Measurements from ENCODE around the gene LBH.

DNA sequence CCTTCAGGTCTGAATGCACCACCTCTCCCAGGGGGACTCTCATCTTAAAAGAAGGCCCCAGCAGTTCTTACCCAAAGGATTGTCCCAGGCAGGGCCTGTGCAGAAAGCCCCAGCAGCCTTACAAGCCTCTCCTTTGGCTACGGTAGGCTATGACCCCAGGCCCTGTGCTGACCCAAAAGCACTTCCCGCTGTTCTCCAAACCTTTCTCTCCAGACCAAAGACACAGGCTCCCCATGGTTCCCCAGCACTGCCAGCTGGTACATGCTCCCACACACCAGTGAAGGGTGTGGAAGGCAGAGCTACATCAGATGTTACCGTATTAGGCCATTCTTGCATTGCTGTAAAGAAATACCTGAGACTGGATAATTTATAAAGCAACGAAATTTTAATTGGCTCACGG lies 35.4 kb downstream of the LBH start:
- TF ChIP-seq STAT1 (IDR thresholded peaks at IDR 0.05; ENCODE audit: unreplicated experiment) (no peak), CREB1 (CRISPR knock-in tag; IDR thresholded peaks at IDR 0.05; ENCODE audit: low read depth) (no peak), JUNB (IDR thresholded peaks at IDR 0.05; ENCODE audit: unreplicated experiment) (no peak), EZH2 (IDR thresholded peaks at IDR 0.05; ENCODE audit: low read depth, unreplicated experiment) (no peak)
- TF ChIP-seq, protein P1, sequence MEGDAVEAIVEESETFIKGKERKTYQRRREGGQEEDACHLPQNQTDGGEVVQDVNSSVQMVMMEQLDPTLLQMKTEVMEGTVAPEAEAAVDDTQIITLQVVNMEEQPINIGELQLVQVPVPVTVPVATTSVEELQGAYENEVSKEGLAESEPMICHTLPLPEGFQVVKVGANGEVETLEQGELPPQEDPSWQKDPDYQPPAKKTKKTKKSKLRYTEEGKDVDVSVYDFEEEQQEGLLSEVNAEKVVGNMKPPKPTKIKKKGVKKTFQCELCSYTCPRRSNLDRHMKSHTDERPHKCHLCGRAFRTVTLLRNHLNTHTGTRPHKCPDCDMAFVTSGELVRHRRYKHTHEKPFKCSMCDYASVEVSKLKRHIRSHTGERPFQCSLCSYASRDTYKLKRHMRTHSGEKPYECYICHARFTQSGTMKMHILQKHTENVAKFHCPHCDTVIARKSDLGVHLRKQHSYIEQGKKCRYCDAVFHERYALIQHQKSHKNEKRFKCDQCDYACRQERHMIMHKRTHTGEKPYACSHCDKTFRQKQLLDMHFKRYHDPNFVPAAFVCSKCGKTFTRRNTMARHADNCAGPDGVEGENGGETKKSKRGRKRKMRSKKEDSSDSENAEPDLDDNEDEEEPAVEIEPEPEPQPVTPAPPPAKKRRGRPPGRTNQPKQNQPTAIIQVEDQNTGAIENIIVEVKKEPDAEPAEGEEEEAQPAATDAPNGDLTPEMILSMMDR (conservative IDR thresholded peaks at IDR 0.05; ENCODE audit: low read depth in 2 of 2), result no peak
- TF ChIP-seq, protein P2, sequence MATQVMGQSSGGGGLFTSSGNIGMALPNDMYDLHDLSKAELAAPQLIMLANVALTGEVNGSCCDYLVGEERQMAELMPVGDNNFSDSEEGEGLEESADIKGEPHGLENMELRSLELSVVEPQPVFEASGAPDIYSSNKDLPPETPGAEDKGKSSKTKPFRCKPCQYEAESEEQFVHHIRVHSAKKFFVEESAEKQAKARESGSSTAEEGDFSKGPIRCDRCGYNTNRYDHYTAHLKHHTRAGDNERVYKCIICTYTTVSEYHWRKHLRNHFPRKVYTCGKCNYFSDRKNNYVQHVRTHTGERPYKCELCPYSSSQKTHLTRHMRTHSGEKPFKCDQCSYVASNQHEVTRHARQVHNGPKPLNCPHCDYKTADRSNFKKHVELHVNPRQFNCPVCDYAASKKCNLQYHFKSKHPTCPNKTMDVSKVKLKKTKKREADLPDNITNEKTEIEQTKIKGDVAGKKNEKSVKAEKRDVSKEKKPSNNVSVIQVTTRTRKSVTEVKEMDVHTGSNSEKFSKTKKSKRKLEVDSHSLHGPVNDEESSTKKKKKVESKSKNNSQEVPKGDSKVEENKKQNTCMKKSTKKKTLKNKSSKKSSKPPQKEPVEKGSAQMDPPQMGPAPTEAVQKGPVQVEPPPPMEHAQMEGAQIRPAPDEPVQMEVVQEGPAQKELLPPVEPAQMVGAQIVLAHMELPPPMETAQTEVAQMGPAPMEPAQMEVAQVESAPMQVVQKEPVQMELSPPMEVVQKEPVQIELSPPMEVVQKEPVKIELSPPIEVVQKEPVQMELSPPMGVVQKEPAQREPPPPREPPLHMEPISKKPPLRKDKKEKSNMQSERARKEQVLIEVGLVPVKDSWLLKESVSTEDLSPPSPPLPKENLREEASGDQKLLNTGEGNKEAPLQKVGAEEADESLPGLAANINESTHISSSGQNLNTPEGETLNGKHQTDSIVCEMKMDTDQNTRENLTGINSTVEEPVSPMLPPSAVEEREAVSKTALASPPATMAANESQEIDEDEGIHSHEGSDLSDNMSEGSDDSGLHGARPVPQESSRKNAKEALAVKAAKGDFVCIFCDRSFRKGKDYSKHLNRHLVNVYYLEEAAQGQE (IDR thresholded peaks at IDR 0.05; ENCODE audit: unreplicated experiment), result no peak
